HuH-7.5 (cell line): ENCODE measurements around the gene RNF207.

Experiments used
- DNase-seq: peaks from one replicate; pipeline ENCODE4 v3.0.0; 2011; ENCODE audit warnings: low spot score

The RNF207 gene

GRCh38 chr1:6174621-6175410, 31.1 kb upstream of the RNF207 start:
- no peak for DNase-seq

- DNase-seq: no peak
These were observed 30.5 kb upstream of the RNF207 start for GRCh38 chr1:6175411-6175828.

- no peak for DNase-seq
These were observed 29.1 kb upstream of the RNF207 start for GRCh38 chr1:6176779-6177178.

GRCh38 chr1:6177681-6178380, 28.1 kb upstream of the RNF207 start:
- DNase-seq: peak; percentile 17

GRCh38 chr1:6178751-6179563, 27.0 kb upstream of the RNF207 start:
- DNase-seq: peak; percentile 35

- DNase-seq: peak; percentile 26
These were observed 26.2 kb upstream of the RNF207 start for GRCh38 chr1:6179564-6180175.

GRCh38 chr1:6180268-6180706, 25.6 kb upstream of the RNF207 start, which contains the start of gene CHD5:
TSS of gene CHD5 (minus strand) at chr1:6180321. CDS start at chr1:6180023, 298 bp downstream.
- peak; percentile 22 for DNase-seq

GRCh38 chr1:6180707-6181311, 25.1 kb upstream of the RNF207 start:
- peak; percentile 10 for DNase-seq

GRCh38 chr1:6181347-6181770, 24.6 kb upstream of the RNF207 start:
- peak; percentile 4 for DNase-seq

GRCh38 chr1:6183520-6183989, 22.4 kb upstream of the RNF207 start:
- peak; percentile 28 for DNase-seq

- DNase-seq: no peak
These were observed 21.7 kb upstream of the RNF207 start for GRCh38 chr1:6184083-6184783.

- no peak for DNase-seq
These were observed 20.8 kb upstream of the RNF207 start for GRCh38 chr1:6185151-6185550.

GRCh38 chr1:6185635-6186382, 20.1 kb upstream of the RNF207 start:
- peak; percentile 23 for DNase-seq

- no peak for DNase-seq
These were observed 17.5 kb upstream of the RNF207 start for GRCh38 chr1:6188466-6188865.

- no peak for DNase-seq
These were observed 14.0 kb upstream of the RNF207 start for GRCh38 chr1:6191968-6192367.

GRCh38 chr1:6197746-6198427, 8.0 kb upstream of the RNF207 start:
- DNase-seq: no peak

- DNase-seq: no peak
These were observed 7.1 kb upstream of the RNF207 start for GRCh38 chr1:6198646-6199297.

GRCh38 chr1:6199298-6200187, 6.4 kb upstream of the RNF207 start, which contains the start of gene RPL22:
TSS of gene RPL22 (minus strand) at chr1:6199595. CDS start at chr1:6199573, 22 bp downstream.
- peak; percentile 79 for DNase-seq
